VCaP (cell line): ENCODE data around the gene MDN1.
"Not testable (repeated sequence)": the region's sequence is repeated elsewhere in the genome, so short reads cannot be mapped to it uniquely, and the experiment has no call there.

Experiments used
- H3K27ac ChIP-seq: fragments of 450-650 bp; 2 replicates; pipeline ENCODE4 v1.5.1; 2017
- CTCF ChIP-seq: fragments of 450-650 bp; conservative IDR thresholded peaks from 2 replicates; pipeline ENCODE4 v1.5.1; 2017; ENCODE audit warnings: mild to moderate bottlenecking, moderate library complexity

The MDN1 gene

DNA sequence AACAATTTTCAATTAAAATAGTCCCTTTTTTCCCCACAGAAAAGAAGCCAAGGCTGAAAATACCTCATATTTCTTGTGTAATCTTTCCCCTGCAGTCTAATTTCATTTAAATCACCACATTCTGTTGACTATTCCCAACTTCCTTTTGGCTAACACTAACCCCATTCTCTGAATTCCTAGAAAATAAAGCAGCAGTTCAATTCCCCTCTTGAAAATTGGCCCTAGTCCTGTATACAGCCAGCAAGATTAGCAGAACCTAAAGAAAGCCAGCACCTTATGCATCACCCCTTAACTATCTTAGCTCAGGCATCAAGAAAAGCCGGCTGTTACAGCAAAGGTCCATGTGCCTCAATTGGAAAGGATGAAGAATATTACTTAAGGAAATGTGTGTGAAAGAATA lies 69.7 kb downstream of the MDN1 start:
- H3K27ac ChIP-seq, result no peak overlapping the region
- TF ChIP-seq CTCF, result no peak

DNA sequence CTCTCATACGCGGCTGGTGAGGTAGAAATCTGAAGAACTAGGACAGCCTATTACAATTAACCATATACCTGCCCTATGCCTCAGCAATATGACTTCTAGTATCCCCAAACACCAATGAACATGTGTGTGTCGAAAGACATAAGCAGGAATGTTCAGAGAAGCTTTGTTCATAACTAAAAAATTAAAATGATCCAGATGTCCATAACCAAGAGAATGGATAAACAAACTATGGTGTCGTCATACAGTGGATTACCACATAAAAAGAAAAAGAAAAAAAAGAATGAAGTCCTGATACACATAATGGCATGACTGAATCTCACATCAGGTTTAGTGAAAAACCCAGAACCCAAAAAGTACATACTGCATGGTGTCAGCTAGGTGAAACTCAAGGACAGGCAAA lies 73.9 kb downstream of the MDN1 start:
- H3K27ac ChIP-seq, result no peak overlapping the region
- no peak for TF ChIP-seq CTCF

DNA sequence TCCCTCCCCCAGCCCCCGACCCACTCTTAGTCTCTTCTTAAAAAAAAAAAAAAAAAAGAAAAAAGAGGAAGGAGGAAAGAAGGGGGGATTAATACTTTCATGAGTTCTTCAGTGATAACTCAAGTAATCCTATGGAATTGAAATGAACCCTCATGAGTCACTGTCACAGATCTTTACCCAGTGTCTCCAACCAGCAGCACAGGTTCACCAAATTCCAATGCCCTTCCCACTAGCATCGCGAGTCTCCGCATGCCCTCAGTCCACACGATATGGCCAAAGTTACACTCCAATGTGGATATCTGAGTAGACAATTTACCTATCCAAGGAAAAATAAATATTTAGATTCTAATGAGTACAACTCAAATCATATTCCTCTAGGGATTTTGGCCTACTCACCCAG lies 74.5 kb downstream of the MDN1 start:
- H3K27ac ChIP-seq, result no peak overlapping the region
- no peak for TF ChIP-seq CTCF

- TF ChIP-seq CTCF, result no peak
Observed at GRCh38 chr6:89736893-89737292, 82.7 kb downstream of the MDN1 start.

GRCh38 chr6:89734526-89734925 lies 85.1 kb downstream of the MDN1 start:
- TF ChIP-seq CTCF, result no peak
- no peak overlapping the region for H3K27ac ChIP-seq

More at GRCh38 chr6:89736893-89737292, 82.7 kb downstream of the MDN1 start:
- H3K27ac ChIP-seq, result no peak overlapping the region

DNA sequence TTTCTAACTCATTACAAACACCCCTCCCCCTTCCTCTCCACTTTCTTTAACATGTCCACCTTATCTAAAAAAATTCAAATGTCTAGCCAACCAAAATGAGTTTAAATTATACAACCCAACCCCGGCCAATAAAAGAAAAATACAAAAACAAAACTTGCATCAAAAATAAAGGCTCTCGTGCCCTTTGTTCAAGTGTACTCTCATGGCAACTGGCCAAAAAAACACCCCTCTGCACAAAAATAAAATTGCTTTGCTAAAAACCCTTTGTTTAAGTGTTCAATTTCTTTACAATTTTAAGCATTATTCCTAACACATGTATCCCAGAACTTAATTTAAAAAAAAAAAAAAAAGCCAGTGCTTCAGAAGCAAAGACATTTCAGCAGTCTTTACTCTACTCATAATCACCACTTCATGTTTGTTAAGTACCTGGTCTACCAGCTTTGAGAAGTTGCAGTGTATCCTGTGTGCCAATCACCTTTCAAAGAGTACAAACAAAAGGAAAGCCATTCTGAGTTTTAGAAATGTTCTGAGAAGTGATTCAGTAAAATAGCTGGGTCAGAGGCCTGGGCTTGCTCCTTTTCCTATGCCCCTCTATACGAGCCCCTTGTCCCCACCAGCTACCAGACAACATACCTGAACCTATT lies 87.5 kb downstream of the MDN1 start:
- TF ChIP-seq CTCF, result no peak
- no peak overlapping the region for H3K27ac ChIP-seq

GRCh38 chr6:89731262-89731661 lies 88.3 kb downstream of the MDN1 start:
- not testable (repeated sequence) for H3K27ac ChIP-seq

- TF ChIP-seq CTCF, result no peak
Observed at GRCh38 chr6:89729818-89730217, 89.8 kb downstream of the MDN1 start.

More at GRCh38 chr6:89729818-89730217, 89.8 kb downstream of the MDN1 start:
- no peak overlapping the region for H3K27ac ChIP-seq
